Osteocyte (in vitro differentiated cells): Measurements from ENCODE around the gene MAB21L2. TPM values are rescaled to one million over a fixed set of nuclear protein-coding genes. Genes with fewer than 3 reads are reported as not detected.
"Not testable (repeated sequence)": the region's sequence is repeated elsewhere in the genome, so short reads cannot be mapped to it uniquely, and the experiment has no call there.

Experiments
- DNase-seq: peaks from one replicate; pipeline ENCODE4 v3.0.0; 2021; ENCODE audit warnings: mixed read lengths; ENCODE audit not compliant: unreplicated experiment; ENCODE audit errors: extremely low spot score
- H3K27ac Mint-ChIP-seq: one replicate; pipeline ENCODE4 v1.8.0; 2021; ENCODE audit warnings: mild to moderate bottlenecking, mixed read lengths; ENCODE audit not compliant: unreplicated experiment
- H3K27me3 Mint-ChIP-seq: one replicate; pipeline ENCODE4 v1.8.0; 2021; ENCODE audit warnings: mixed read lengths; ENCODE audit not compliant: unreplicated experiment
- H3K36me3 Mint-ChIP-seq: one replicate; pipeline ENCODE4 v1.8.0; 2021; ENCODE audit warnings: mixed read lengths; ENCODE audit not compliant: unreplicated experiment
- H3K4me1 Mint-ChIP-seq: one replicate; pipeline ENCODE4 v1.8.0; 2021; ENCODE audit warnings: mixed read lengths; ENCODE audit not compliant: unreplicated experiment
- H3K4me3 Mint-ChIP-seq: one replicate; pipeline ENCODE4 v1.8.0; 2021; ENCODE audit warnings: mild to moderate bottlenecking, moderate library complexity, mixed read lengths; ENCODE audit not compliant: unreplicated experiment
- H3K9me3 Mint-ChIP-seq: one replicate; pipeline ENCODE4 v1.8.0; 2021; ENCODE audit warnings: mixed read lengths; ENCODE audit not compliant: unreplicated experiment
- CTCF ChIP-seq: fragments of 200-600 bp; sonication (generic); IDR thresholded peaks from 2 replicates; pipeline ENCODE4 v1.5.0; 2021; ENCODE audit warnings: antibody characterized with exemption, mild to moderate bottlenecking, moderate library complexity
- total RNA-seq: library from RNA; stranded (reverse); gene quantifications from 2 replicates; pipeline ENCODE4 v1.2.1, GENCODE V29; 2021

The MAB21L2 gene
- total RNA-seq, 1 donor from 2014 or later: 72.1 TPM

- Mint-ChIP-seq H3K9me3 (peaks cover 9% of the 10 kb centered on the region), H3K4me3 (no peak overlapping the region), H3K27me3 (no peaks in the 10 kb centered on the region), H3K27ac (no peak overlapping the region), H3K36me3 (peaks cover 17% of the 10 kb centered on the region), H3K4me1 (no peaks in the 10 kb centered on the region)
- TF ChIP-seq CTCF: no peak
- no peak for DNase-seq
These were observed 20.7 kb upstream of the MAB21L2 start for GRCh38 chr4:150561143-150561737.

GRCh38 chr4:150562250-150562649, 19.7 kb upstream of the MAB21L2 start:
- DNase-seq: no peak
- Mint-ChIP-seq H3K36me3 (peaks cover 21% of the 10 kb centered on the region), H3K9me3 (peaks cover 9% of the 10 kb centered on the region), H3K27ac (no peak overlapping the region), H3K27me3 (no peaks in the 10 kb centered on the region), H3K4me3 (no peak overlapping the region), H3K4me1 (no peaks in the 10 kb centered on the region)
- TF ChIP-seq CTCF: no peak

- DNase-seq: no peak
- Mint-ChIP-seq H3K27me3 (no peaks in the 10 kb centered on the region), H3K4me3 (no peak overlapping the region), H3K27ac (no peak overlapping the region), H3K9me3 (peaks cover 9% of the 10 kb centered on the region), H3K4me1 (no peaks in the 10 kb centered on the region), H3K36me3 (peaks cover 23% of the 10 kb centered on the region)
- no peak for TF ChIP-seq CTCF
These were observed 19.2 kb upstream of the MAB21L2 start for GRCh38 chr4:150562751-150563150.

GRCh38 chr4:150564967-150565366, 17.0 kb upstream of the MAB21L2 start:
- H3K27me3 Mint-ChIP-seq, DNase-seq, H3K4me1 Mint-ChIP-seq, H3K9me3 Mint-ChIP-seq, H3K27ac Mint-ChIP-seq, H3K4me3 Mint-ChIP-seq: not testable (repeated sequence)
- peaks cover 23% of the 10 kb centered on the region for H3K36me3 Mint-ChIP-seq

- H3K36me3 Mint-ChIP-seq: peaks cover 23% of the 10 kb centered on the region
- no peaks in the 10 kb centered on the region for H3K27me3 Mint-ChIP-seq
- no peak overlapping the region for H3K4me3 Mint-ChIP-seq
- H3K9me3 Mint-ChIP-seq: peaks cover 6% of the 10 kb centered on the region
- no peak for TF ChIP-seq CTCF
- no peak for DNase-seq
- H3K4me1 Mint-ChIP-seq: peaks cover 9% of the 10 kb centered on the region
- H3K27ac Mint-ChIP-seq: no peak overlapping the region
These were observed 14.9 kb upstream of the MAB21L2 start for GRCh38 chr4:150567070-150567469.
